ENCODE data around the gene ATP5F1D. TPM values are rescaled to one million over a fixed set of nuclear protein-coding genes. Genes with fewer than 3 reads are reported as not detected.

Gene ATP5F1D
- total and polyA plus RNA-seq, 2 of the 13 experiments (the other 11 are each of a cell fraction or from before 2014, with no cell fraction given) = 39.4 to 78.7 TPM

- peak; percentile 67; the same call in 1 of the 2 replicates for TF ChIP-seq ZNF446 (CRISPR knock-in tag; IDR thresholded peaks at IDR 0.05)
- 0 out of 2 replicates have a peak, but pooled peaks have one; percentile 20 for TF ChIP-seq PAX8 (CRISPR knock-in tag; IDR thresholded peaks at IDR 0.05; ENCODE audit: borderline replicate concordance)
- no peak; the same call in 1 of the 2 replicates for TF ChIP-seq ERF (CRISPR knock-in tag; IDR thresholded peaks at IDR 0.05)
- TF ChIP-seq ZNF569 (CRISPR knock-in tag; IDR thresholded peaks at IDR 0.05; ENCODE audit: borderline replicate concordance) = no peak
- TF ChIP-seq GRHL1 (CRISPR knock-in tag; conservative IDR thresholded peaks at IDR 0.05) = no peak
- TF ChIP-seq ZNF746 (CRISPR knock-in tag; IDR thresholded peaks at IDR 0.05) = 0 out of 2 replicates have a peak, but pooled peaks have one; percentile 40
- no peak for TF ChIP-seq NFIC (IDR thresholded peaks at IDR 0.05; ENCODE audit: low read length)
- no peak for TF ChIP-seq NFATC3 (CRISPR knock-in tag; IDR thresholded peaks at IDR 0.05)
- TF ChIP-seq U2AF2 (IDR thresholded peaks at IDR 0.05; ENCODE audit: low read depth, low read length) = no peak
- peak; percentile 45; the same call in 1 of the 2 replicates for TF ChIP-seq NKX3-1 (CRISPR knock-in tag; IDR thresholded peaks at IDR 0.05)
- TF ChIP-seq ZNF709 (CRISPR knock-in tag; IDR thresholded peaks at IDR 0.05) = no peak; the same call in 1 of the 2 replicates
- TF ChIP-seq ZSCAN30 (CRISPR knock-in tag; IDR thresholded peaks at IDR 0.05) = 0 out of 2 replicates have a peak, but pooled peaks have one; percentile 9
- TF ChIP-seq MTF1 (CRISPR knock-in tag; IDR thresholded peaks at IDR 0.05) = peak; percentile 53; the same call in 1 of the 2 replicates
- 0 out of 2 replicates have a peak, but pooled peaks have one; percentile 55 for TF ChIP-seq ZNF367 (CRISPR knock-in tag; IDR thresholded peaks at IDR 0.05; ENCODE audit: borderline replicate concordance)
- no peak for TF ChIP-seq ZNF205 (CRISPR knock-in tag; IDR thresholded peaks at IDR 0.05)
- TF ChIP-seq NCOR1 (IDR thresholded peaks at IDR 0.05; ENCODE audit: borderline replicate concordance, low read length) = peak; percentile 13; the same call in 1 of the 2 replicates
- TF ChIP-seq KLF16 (CRISPR knock-in tag; IDR thresholded peaks at IDR 0.05) = no peak; a peak in 1 of 4 replicates
- 0 out of 2 replicates have a peak, but pooled peaks have one; percentile 10 for TF ChIP-seq KDM2A (CRISPR knock-in tag; IDR thresholded peaks at IDR 0.05; ENCODE audit: borderline replicate concordance, low read depth)
Measured at GRCh38 chr19:1249298-1249989, 7.9 kb downstream of the ATP5F1D start (continued).

Data from HepG2 (cell line).